Psoas muscle (tissue), 8 donors: Measurements from ENCODE around the gene PDE6H. TPM values are rescaled to one million over a fixed set of nuclear protein-coding genes. Genes with fewer than 3 reads are reported as not detected.

Source experiments
- ATAC-seq, 4 donors: fragments of 200-7000 bp; cut with Tn5 transposase; one replicate each; pipeline ENCODE4 v1.9.1; 2020; ENCODE audit warnings: moderate library complexity in 3 of 4, mild to moderate bottlenecking in 2 of 4
- DNase-seq, 2 donors: peaks; one replicate each; pipeline ENCODE4 v3.0.0-alpha.2; 2020
- H3K27ac ChIP-seq: fragments of 200-600 bp; one replicate; pipeline ENCODE4 v1.8.0; 2022
- H3K27me3 ChIP-seq, 3 donors: fragments of 200-600 bp in 1 of 3; one replicate each; pipeline versions ENCODE4 v1.6.1 to v1.8.0; 2013 to 2022; ENCODE audit warnings: low read length in 2 of 3, mild to moderate bottlenecking in 2 of 3, moderate library complexity in 1 of 3; ENCODE audit not compliant: insufficient read depth in 3 of 3
- H3K36me3 ChIP-seq, 2 donors: fragments of 200-600 bp in 1 of 2; one replicate each; pipeline versions ENCODE4 v1.6.1 to v1.8.0; 2013 to 2022; ENCODE audit warnings: low read depth in 1 of 2, mild to moderate bottlenecking in 1 of 2, moderate library complexity in 1 of 2; ENCODE audit not compliant: insufficient read depth in 1 of 2
- H3K4me1 ChIP-seq: fragments of 200-600 bp; one replicate; pipeline ENCODE4 v1.8.0; 2022
- H3K4me3 ChIP-seq: fragments of 200-600 bp; one replicate; pipeline ENCODE4 v1.8.0; 2022; ENCODE audit warnings: mild to moderate bottlenecking
- H3K9me3 ChIP-seq: fragments of 200-600 bp; one replicate; pipeline ENCODE4 v1.8.0; 2022
- CTCF ChIP-seq: fragments of 200-600 bp; IDR thresholded peaks from one replicate; pipeline ENCODE4 v1.8.0; 2022; ENCODE audit warnings: antibody characterized with exemption
- WGBS, 3 donors: extraction: QIAGEN DNeasy Blood & Tissue Kit; methylation state at CpG; one replicate each; pipeline versions ENCODE4 v1.1.6 to v1.1.7; 2013; 5-methylcytosine and 5-hydroxymethylcytosine counted together
- intact Hi-C, 2 donors: fragments of 100-400 bp; cut with DNase I; formaldehyde crosslinking; loops; one replicate each; pipeline versions ENCODE4 v1.11.0 to v1.14.2; 2022
- polyA plus RNA-seq, 3 donors: library from polyadenylated mRNA; stranded (reverse); fragments of 200-250 nt; gene quantifications; one replicate each; pipeline ENCODE4 v1.2.3, GENCODE V29; 2013
- total RNA-seq, 4 donors: library from RNA; stranded (reverse); fragmentation: NEBNext Ultra II Directional in 2 of 4; extraction: Animal tissue kit (Norgen Biotek cat#: 25700) in 2 of 4; gene quantifications; one replicate each; pipeline versions ENCODE4 v1.2.1 to v1.2.4, GENCODE V29; 2021 to 2023
- donor health status: healthy with polysubstance abuse.
- donor health status: DM: no; HTN: no; CAD: no; lungs with moderate emphysema.
- donor health status: Bipolar disorder and iron deficiency.
- donor health status: healthy.
- donor health status: DM: yes; HTN: yes; CAD: no.
- donor health status: DM: no; HTN: no; CAD: no.
- donor health status: DM: no; HTN: no; CAD: no.
- donor health status: DM: yes; HTN: yes; CAD: no.

Gene PDE6H
- total and polyA plus RNA-seq, 7 donors: not detected

GRCh38 chr12:15013634-15014179 is 40.9 kb downstream of the PDE6H start:
- Histone ChIP-seq H3K9me3 (no peaks in the 10 kb centered on the region), H3K4me1 (no peaks in the 10 kb centered on the region), H3K27ac (no peak overlapping the region), H3K27me3 (no peaks in the 10 kb centered on the region), H3K36me3 (no peaks in the 10 kb centered on the region), H3K4me3 (no peak overlapping the region)
- no peak for TF ChIP-seq CTCF
- intact Hi-C loops: no loop called here
- ATAC-seq (no peak), DNase-seq (no peak)
- WGBS, 3 donors: 73 to 75% (median 74%) methylated on average over 4 of the region's 4 CpGs

GRCh38 chr12:15014708-15015107 is 41.9 kb downstream of the PDE6H start:
- Histone ChIP-seq H3K9me3 (no peaks in the 10 kb centered on the region), H3K36me3 (no peaks in the 10 kb centered on the region), H3K27me3 (no peaks in the 10 kb centered on the region), H3K4me3 (no peak overlapping the region), H3K27ac (no peak overlapping the region), H3K4me1 (no peaks in the 10 kb centered on the region)
- no peak for DNase-seq
- 68 to 82% (median 69%) methylated on average over 2 of the region's 2 CpGs for WGBS, 3 donors
- no peak for ATAC-seq
- intact Hi-C loops: no loop called here
- TF ChIP-seq CTCF: no peak

GRCh38 chr12:15015121-15015520 is 42.3 kb downstream of the PDE6H start:
- WGBS, 3 donors: 69 to 86% (median 74%) methylated on average over 1 of the region's 1 CpG
- Histone ChIP-seq H3K9me3 (no peaks in the 10 kb centered on the region), H3K4me1 (no peaks in the 10 kb centered on the region), H3K27ac (no peak overlapping the region), H3K4me3 (no peak overlapping the region), H3K27me3 (no peaks in the 10 kb centered on the region), H3K36me3 (no peaks in the 10 kb centered on the region)
- TF ChIP-seq CTCF: no peak
- ATAC-seq (no peak), DNase-seq (no peak)
- intact Hi-C loops: no loop called here

- no peak for ATAC-seq
- TF ChIP-seq CTCF: no peak
- H3K9me3 ChIP-seq: no peaks in the 10 kb centered on the region
- H3K4me1 ChIP-seq: no peaks in the 10 kb centered on the region
- DNase-seq: no peak
- no peak overlapping the region for H3K4me3 ChIP-seq
- no peaks in the 10 kb centered on the region for H3K27me3 ChIP-seq
- intact Hi-C loops: no loop called here
- H3K27ac ChIP-seq: no peak overlapping the region
- WGBS, 3 donors: 83 to 88% (median 86%) methylated on average over 3 of the region's 3 CpGs
- H3K36me3 ChIP-seq: no peaks in the 10 kb centered on the region
Measured at GRCh38 chr12:15020156-15020555, 47.3 kb downstream of the PDE6H start.

Other genes with a start within 250 kb of the PDE6H start
- gene WBP11, start 169.6 kb upstream of the PDE6H start, total RNA-seq: 10 to 100 TPM; 34.6 to 68.0 (median 58.3) TPM
- 10 to 100 TPM; 22.7 to 48.7 (median 43.0) TPM for gene WBP11, start 169.6 kb upstream of the PDE6H start, polyA plus RNA-seq
- 1 to 10 TPM in 3 of 4 donors, under 1 TPM in 1; 0.78 to 2.3 (median 1.6) TPM for gene C12orf60, start 169.4 kb upstream of the PDE6H start, total RNA-seq
- 1 to 10 TPM in 2 of 3 donors, under 1 TPM in 1; 0.49 to 4.0 (median 1.8) TPM for gene C12orf60, start 169.4 kb upstream of the PDE6H start, polyA plus RNA-seq
- not detected for gene SMCO3, start 158.9 kb upstream of the PDE6H start, total RNA-seq
- gene SMCO3, start 158.9 kb upstream of the PDE6H start, polyA plus RNA-seq: under 1 TPM in 2 of 3 donors, not detected in 1; 0.04 to 0.05 TPM
- under 1 TPM in 2 of 4 donors, not detected in 2; 0.17 to 0.19 TPM for gene ART4, start 129.5 kb upstream of the PDE6H start, total RNA-seq
- under 1 TPM; 0.14 to 0.39 (median 0.17) TPM for gene ART4, start 129.5 kb upstream of the PDE6H start, polyA plus RNA-seq
- gene MGP, start 87.2 kb upstream of the PDE6H start, total RNA-seq: 100 to 1,000 TPM in 1 of 4 donors, 10 to 100 TPM in 3; 60.2 to 159 (median 82.0) TPM
- gene MGP, start 87.2 kb upstream of the PDE6H start, polyA plus RNA-seq: 10 to 100 TPM; 57.3 to 83.5 (median 57.5) TPM
- under 1 TPM in 3 of 4 donors, not detected in 1; 0.17 to 0.42 (median 0.24) TPM for gene ERP27, start 34.5 kb upstream of the PDE6H start, total RNA-seq
- under 1 TPM; 0.05 to 0.09 (median 0.08) TPM for gene ERP27, start 34.5 kb upstream of the PDE6H start, polyA plus RNA-seq
- gene ARHGDIB, start 11.4 kb upstream of the PDE6H start, total RNA-seq: 10 to 100 TPM; 27.1 to 41.4 (median 29.9) TPM
- 10 to 100 TPM; 23.9 to 44.0 (median 39.4) TPM for gene ARHGDIB, start 11.4 kb upstream of the PDE6H start, polyA plus RNA-seq
- gene RERG, start 248.4 kb downstream of the PDE6H start, total RNA-seq: 1 to 10 TPM; 1.6 to 2.4 (median 2.3) TPM
- gene RERG, start 248.4 kb downstream of the PDE6H start, polyA plus RNA-seq: 1 to 10 TPM; 1.9 to 3.1 (median 2.0) TPM